HG03457 (cell line): ENCODE data around the gene ECPAS.
A peak's percentile ranks its signal among the peaks of the same experiment; 100 is the strongest.
"Not testable (repeated sequence)": the region's sequence is repeated elsewhere in the genome, so short reads cannot be mapped to it uniquely, and the experiment has no call there.

Experiments
- ATAC-seq: cut with Tn5 transposase; IDR thresholded peaks from one replicate; pipeline ENCODE4 v1.9.1; 2021; ENCODE audit warnings: moderate number of reproducible peaks; ENCODE audit not compliant: unreplicated experiment

ECPAS gene

DNA sequence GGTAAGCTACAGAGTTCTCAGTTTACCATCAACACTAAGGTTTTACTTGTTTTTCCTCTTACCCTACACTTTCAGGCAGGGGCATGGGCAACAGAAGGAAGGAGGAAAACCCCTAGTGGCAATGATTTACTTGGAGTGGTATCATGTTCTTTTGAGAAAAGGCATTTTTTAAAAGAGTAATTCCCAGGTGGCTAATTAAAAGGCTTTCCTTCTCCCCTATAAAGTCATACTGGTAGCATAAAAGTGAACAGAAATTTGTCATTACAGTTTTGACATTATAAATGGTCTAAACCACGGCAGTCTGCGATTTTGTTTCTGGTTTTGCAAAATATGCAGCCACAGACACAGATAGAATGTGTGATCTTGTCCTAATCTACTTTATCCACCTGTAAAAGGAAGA lies 123.3 kb downstream of the ECPAS start:
- ATAC-seq = peak; percentile 62

GRCh38 chr9:111356481-111357244 lies 127.5 kb downstream of the ECPAS start:
- ATAC-seq = no peak

DNA sequence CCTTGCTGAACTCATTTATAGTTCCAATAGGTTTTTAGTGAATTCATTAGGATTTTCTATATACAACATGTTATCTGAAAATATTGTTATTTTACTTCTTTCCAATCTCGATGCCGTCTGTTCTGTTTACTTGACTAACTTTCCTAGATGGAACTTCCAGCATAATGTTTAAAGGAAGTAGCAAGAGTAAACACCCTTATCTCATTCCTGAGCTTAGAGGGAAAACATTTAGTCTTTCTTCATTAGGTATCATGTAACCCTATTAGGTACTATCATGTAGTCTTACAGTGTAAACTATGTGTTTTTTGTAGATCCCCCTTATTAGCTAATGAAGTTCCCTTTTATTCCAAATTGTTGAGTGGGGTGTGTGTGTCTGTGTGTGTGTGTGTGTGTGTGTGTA lies 131.6 kb downstream of the ECPAS start:
- no peak for ATAC-seq

- no peak for ATAC-seq
Measured at GRCh38 chr9:111350556-111350955, 133.6 kb downstream of the ECPAS start.

- ATAC-seq = no peak
Measured at GRCh38 chr9:111349766-111350165, 134.4 kb downstream of the ECPAS start.

DNA sequence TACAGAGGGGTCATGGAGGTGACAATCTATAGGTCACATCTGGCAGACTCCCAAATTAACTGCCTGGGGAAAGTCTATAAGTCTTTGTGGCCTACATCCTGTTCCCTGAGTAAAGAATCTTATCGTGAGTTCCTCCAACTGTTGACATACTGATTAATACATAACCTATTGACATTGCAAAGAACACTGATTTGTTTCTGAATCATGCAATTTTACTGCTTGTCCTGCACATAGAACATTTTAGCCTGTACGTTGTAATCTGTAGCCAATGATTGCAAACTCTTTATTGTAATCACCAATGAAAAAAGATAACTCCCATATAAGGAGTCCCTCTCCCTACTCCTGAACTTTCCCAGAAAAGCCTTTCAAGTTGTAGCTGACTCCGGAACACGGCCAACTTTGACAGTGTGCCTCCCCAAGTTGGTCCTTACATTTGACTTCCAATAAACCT lies 135.3 kb downstream of the ECPAS start:
- no peak for ATAC-seq

DNA sequence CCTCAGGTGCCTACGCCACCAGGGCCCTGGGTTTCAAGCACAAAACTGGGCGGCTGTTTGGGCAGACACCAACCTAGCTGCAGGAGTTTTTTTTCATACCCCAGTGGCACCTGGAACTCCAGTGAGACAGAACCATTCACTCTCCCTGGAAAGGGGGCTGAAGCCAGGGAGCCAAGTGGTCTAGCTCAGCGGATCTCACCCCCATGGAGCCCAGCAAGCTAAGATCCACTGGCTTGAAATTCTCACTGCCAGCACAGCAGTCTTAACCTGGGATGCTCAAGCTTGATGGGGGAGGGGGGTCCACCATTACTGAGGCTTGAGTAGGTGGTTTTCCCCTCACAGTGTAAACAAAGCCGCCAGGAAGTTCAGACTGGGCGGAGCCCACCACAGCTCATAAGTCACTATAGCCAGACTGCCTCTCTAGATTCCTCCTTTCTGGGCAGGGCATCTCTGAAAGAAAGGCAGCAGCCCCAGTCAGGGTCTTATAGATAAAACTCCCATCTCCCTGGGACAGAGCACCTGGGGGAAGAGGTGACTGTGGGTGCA lies 149.8 kb downstream of the ECPAS start:
- ATAC-seq = not testable (repeated sequence)

DNA sequence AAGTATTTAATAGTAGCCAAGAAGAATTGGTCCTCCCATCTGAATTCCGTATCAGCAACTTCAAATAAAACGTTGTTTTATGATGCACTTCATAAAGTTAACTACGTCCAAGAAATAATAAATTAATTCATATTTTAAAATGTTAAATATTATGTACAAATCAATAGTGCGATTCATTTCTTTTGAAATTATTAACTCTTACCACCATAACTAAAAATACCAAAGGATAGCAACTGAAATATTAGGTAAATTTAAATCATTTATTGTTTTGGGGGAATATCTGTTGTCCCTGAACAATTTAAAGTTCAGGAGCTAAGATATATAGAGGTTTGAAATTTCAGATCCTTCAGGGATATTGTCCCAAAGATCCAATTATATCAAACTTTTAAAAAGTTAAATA lies 154.1 kb downstream of the ECPAS start, which contains the start of gene OR2K2:
TSS of gene OR2K2 (minus strand) at position 101 of the 400 bp plus-strand sequence. CDS start 1,791 bp downstream, outside the sequence.
- ATAC-seq = no peak

DNA sequence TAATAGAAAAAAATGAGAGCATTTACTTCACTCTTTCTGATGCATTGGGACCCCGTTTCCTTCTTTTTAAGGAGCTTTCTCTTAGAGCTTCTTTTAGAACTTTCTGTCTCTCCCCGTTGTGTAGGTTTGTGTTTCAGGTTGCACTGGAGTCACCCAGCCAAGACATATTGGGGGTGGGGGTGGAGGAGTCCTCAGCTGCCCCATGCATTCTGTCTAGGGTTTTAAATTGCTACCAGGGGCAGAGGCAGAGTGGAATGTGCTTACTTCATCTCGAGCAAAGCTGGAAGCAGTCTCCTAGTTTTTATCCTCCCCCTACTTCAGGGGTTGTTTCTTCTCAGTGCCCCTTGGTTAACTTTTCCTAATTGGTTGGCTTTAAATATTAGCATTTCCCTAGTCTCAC lies 163.6 kb downstream of the ECPAS start:
- ATAC-seq = no peak

DNA sequence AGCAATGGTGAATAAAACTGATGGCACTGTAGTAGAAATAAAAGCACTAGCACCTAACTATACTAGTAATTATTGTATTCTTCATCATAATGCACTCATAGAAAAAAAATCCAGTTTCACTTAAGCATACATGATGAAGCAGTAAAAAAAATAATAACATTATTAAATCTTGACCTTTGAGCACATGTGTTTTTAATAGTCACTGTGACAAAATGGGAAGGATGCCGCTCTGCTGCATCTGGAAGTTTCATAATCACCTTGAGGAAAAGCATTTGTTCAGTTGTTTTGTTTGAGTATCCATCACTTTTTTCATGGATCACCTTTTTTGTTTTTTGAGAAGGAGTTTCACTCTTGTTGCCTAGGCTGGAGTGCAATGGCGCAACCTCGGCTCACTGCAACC lies 167.4 kb downstream of the ECPAS start:
- no peak for ATAC-seq
